ENCODE results near the gene EPHB1. TPM values are rescaled to one million over a fixed set of nuclear protein-coding genes. Genes with fewer than 3 reads are reported as not detected.
A peak's percentile ranks its signal among the peaks of the same experiment; 100 is the strongest.

EPHB1 gene
- total RNA-seq, 1 donor from 2014 or later = 0.72 TPM

DNA sequence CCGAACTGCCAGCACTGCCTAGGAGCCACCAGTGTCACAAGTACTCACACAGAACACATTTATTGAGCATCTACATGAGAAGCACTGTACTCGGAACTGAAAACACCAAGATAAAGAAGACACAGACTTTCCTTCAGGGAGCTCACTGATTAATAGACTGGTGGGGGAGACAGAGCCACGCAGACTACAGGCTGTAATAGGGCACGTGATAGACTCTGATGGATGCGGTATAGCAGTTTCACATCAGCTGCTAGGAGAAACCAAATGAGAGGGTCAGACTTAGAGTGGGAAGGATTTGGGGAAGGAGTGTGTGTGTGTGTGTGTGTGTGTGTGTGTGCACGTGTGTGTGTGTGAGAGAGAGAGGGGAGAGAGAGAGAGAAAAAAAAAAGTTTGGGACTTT lies 12.1 kb downstream of the EPHB1 start:
- no peak for DNase-seq (ENCODE audit: low spot score)

DNA sequence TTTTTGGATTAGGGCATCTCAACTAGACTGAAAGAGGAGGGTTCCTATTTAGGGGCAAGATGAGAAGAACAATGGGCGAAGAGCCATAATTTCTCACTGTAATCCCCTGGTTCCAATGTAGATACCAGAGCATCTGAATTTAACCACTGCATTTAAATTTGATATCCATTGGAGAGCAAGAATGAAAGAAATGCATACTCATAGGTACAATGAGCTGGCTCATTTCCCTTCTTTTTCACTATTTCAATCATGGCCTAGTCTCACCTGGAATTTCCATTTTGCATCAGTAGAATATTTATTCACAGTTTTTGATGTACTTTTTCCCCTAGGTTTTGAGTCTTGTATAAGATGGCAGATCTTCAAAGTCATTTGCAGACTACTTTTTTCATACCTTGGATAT lies 13.8 kb downstream of the EPHB1 start:
- DNase-seq (ENCODE audit: low spot score) = no peak

DNA sequence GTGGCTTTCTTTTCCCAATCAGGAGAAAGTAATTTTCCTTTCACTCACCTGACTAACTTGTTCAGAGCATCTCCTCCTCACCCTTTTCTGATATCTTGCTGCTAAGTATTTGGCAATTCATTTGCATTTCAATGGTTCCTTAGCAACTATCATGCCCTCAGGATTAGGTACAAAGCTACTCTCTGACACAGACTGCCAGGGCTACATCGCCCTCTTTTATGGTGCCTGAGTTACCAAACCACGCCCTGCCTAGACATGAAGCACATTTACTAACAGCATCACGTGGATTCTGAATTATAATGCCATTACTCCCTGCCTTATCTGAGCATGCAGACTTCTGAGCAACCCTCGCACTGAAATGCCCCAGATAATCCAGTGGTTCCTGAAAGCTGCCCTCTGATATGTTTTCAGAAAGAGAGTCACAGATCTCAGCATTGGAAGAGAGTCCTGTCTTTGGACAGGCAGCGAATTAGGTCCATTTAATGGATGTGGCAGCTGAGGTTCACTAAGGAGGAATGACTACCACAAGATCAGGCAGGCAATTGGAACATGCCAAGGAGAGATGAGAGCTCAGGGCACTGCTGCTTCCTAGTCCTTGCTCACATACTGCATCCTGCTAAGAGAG lies 14.5 kb downstream of the EPHB1 start:
- DNase-seq (ENCODE audit: low spot score) = no peak

DNA sequence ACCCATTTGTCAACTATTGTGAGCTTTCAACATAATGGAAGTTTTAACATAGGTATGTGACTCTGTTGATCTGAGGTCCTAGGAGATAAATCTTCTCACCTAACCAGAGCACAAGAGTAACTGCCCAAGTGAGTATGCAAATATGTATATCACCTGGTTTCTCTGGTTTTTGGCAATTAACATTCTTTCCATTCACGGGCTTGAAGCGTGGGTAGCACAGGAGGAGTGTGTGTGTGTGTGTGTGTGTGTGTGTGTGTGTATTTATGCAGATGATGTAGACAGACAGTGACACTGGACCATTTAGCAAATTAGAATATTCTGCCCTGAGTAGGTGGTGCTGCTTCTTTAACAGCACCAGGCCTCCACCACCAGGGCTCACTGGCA lies 15.0 kb downstream of the EPHB1 start:
- DNase-seq (ENCODE audit: low spot score) = no peak

DNA sequence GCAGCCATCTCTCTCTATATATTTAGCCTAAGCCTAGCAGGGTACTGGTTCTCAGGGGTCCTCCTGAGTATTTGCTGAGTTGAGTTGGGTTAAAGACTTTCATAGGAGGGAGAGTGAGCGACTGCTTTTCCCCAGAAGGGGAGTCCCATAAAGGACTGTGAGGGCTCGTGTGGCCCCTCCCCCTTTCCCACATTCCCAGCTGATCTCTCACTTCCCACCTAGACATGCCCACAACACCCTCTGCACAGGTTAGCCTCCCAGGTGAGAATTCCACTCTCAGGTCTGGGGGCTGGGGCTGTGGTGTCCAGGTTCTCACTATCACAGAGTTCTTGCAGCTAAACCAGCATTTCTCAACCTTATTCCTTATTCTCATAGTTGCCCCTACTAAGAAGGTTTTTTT lies 15.8 kb downstream of the EPHB1 start:
- DNase-seq (ENCODE audit: low spot score) = no peak

DNA sequence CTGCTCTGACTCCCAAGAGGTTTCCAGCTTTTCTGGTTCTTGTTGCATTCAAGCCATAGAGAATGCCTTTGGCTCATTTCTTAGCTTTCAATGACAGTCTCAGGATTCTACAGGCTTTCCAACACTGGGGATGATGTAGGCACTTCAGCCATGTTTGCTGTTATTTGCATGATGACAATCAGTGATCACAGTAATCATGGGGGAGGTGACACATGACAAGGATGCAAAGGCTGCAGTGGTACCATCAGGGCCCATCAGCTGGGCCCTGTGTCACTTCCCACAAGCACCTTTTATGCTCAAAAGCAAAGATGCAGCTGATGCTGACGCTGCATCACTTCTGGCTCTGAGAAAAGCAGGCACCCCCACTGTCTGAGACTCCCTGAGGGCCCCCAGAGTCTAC lies 18.6 kb downstream of the EPHB1 start:
- no peak for DNase-seq (ENCODE audit: low spot score)

DNA sequence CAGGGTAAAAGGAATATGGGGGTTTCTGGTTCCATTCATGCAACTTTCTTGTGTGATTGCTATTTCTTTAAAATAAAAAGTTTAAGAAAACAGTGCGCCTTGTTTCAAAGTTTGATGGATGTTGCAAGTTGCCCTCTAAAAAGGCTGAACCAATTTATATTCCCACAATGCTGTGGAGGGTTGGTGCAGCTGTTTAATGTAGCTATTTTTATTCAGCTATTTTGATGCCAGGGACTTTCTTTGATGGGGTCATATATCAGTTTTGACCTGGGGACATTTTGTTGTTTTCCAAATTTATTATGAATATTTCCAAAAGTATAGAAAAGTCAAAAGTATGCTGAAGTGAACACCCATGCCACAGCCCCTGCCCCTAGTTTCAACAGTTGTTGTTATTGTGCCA lies 20.5 kb downstream of the EPHB1 start:
- no peak for DNase-seq (ENCODE audit: low spot score)

DNA sequence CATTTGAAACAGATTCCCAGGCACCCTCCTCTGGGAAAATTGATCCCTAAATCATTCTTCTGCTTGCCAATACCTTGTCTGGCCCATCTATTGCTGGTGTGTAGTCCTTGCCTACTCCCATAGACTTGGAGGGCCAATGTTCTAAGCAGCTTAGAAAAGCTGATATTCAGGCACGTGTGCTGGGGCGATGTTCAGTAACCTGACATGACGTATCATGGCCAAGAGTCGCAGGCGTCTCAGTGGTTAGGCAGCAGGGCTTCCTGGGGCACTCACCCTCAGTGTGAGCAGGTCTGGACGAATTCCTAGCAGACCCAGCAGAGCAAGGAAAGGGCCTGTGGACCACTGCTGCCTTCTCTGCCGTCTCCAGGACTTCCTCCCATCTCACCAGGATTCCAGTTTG lies 21.6 kb downstream of the EPHB1 start:
- no peak for DNase-seq (ENCODE audit: low spot score)

DNA sequence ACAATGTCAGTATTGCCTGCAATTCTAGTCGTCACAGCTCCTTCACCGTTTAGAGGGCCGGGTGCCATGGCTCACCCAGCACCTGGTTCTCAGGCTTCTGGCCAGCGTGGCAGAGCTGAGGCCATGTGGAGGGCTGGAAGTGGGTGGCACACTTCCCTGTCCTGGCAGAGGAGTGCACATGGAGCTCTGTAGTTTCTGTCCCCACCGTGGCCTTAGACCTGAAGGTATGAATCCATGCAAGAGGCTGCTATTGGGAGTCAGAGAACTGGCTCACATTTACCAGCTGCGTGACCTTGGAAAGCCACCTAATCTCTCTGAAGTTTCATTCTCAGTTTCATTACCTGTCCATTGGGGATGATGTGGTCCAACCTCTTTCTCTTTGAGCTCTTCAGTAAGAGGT lies 22.2 kb downstream of the EPHB1 start:
- no peak for DNase-seq (ENCODE audit: low spot score)

DNA sequence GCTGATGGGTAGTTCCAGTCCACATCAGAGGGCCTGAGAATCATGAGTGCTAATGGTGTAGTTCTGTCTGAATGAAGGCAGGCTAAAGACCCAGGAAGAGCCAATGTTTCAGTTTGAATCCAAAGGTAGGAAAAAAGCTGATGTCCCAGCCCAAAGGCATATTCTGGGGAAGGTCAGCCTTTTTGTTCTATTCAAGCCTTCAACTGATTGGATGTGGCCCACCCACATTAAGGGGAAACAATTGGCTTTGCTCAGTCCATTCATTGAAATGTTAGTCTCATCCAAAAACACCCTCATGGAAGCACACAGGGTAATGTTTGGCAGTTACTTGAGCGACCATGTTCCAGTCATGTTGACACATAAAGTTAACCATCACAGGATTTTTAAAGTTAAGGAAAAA lies 25.9 kb downstream of the EPHB1 start:
- DNase-seq (ENCODE audit: low spot score) = no peak

DNA sequence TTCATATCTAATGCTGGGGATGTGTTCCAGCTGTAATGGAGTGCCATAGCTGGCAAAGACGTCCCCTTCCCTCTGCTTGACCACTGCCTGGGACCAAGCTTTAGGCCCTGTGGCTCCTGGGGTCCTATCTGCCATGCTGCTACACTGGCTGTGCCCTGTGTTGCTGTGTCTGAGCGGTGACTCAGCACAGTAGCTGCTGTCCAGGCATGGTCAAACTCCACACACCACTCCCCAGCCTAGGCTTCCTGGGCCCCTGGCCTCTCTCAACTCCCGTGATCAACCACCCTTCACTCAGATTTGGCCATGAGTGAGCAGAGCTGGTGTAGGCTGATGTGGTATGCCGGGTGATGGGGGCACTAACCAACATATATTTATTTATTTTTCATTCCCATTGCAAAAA lies 27.0 kb downstream of the EPHB1 start:
- no peak for DNase-seq (ENCODE audit: low spot score)

DNA sequence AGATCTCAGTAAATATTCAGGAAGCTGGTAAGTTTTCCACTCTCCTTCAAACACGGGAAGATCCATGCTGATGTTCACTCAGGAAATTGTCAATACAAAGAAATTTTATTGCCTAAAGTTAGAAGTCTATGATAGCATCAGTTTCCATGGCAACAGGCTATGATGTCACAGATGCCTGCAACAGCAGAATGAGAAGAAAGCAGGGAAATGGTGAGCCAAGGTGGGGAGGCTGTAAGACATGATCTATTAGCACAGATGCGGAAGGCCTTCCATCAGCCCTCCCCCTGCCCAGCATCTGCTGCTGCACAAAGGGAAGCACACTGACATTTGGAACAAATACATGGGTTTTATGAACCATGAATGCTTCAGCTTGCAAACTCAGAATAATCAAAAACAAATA lies 28.6 kb downstream of the EPHB1 start:
- no peak for DNase-seq (ENCODE audit: low spot score)

DNA sequence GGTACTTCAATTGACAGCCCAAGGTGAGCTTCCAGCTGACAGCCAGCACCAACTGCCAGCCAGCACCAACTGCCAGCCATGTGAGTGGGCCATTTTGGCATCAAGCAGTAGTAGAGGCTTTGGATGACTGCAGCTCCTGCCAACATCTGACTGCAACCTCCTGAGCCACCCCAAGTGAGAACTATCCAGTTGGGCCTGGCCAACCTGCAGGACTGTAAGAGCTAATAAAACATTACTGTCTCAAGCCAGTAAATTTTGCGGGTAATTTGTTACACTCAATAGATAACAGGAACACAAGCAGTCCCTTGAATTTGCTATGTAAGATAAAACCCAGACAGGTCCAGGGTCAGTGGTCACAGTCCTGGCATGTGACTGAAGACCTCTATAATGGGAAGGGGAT lies 29.7 kb downstream of the EPHB1 start:
- no peak for DNase-seq (ENCODE audit: low spot score)

DNA sequence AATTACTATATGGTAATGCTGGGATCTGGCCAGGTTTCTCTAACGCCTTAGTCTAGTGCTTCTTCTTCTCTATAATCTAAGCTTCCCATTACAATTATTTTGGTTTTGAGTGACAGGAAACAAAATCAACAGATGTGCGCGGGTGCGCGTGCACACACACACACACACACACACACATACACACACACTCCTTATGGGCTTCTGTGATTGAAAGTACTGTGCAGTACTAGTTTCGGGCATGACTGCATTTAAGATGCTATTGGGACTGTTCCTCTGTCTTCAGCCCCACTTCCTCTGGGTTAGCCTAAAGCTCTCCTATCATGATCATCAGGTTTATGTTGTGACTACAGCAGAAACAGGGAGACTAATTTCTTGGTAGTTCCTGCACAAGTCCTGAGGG lies 32.2 kb downstream of the EPHB1 start:
- DNase-seq (ENCODE audit: low spot score) = no peak

DNA sequence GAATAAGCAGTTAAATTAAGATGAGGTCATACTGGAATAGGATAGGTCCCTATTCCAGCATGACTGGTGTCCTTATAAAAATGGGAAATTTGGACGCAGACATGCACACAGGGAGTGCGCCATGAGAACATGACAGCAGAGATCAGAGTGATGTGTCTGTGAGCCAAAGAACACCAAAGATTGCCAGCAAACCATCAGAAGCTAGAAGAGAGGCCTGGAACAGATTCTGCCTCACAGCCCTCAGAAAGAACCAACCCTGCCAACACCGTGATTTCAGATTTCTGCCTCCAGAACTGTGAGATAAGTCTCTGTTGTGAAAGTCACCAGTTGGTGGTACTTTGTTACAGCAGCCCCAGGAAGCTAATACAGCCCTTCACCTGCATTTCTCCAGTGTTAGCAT lies 34.7 kb downstream of the EPHB1 start:
- DNase-seq (ENCODE audit: low spot score) = no peak

DNA sequence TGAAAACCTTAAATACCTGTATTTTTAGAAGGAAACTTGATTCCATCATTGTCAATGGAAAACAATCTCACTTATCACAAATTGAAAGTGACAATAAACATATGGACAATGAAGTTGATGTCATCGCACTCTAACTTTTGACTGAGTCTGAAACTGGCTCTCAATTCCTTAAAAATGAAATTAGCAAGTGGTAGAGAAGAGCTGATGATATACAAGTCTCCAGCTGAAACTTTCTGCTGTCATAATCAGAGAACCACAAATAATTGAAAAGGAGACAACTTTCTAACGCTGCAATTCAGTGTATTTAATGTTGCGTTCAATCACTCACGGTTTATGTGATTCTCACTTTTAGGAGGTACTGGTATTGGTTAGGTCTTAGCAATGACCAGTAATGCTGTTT lies 37.5 kb downstream of the EPHB1 start:
- DNase-seq (ENCODE audit: low spot score) = no peak

DNA sequence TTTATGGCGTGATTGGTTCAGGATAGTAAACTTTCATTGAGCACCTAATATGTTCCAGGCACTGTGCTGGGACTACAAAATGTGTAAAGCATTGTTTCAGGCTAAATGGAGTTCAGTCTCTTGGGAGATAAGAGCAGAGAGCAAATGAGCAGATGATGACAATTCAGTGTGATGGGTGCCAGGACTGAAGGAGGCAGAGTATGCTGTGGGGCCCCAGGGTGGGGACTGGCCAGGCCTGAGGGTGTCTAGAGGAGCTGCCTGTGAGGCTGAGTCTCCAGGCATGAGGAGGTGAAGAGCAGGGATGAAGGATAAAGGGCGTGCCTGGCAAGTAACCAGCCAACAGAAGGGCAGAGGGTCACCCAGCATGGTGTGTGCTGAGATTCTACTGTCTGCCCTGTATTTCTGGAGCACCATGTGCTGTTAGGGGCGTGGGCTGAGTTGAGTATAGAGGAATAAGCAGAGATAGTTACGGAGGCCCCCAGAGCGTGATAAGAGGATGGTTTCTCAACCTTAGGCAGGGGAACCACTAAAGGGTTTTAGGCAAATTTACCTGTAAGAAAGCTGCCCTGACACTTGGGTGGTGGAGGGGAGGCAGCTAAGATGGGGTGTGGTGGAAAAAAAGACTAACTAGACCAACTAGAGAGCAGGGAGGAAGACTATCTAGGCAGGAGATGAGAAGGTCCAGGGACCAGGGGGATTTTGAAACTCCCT lies 38.5 kb downstream of the EPHB1 start:
- DNase-seq (ENCODE audit: low spot score) = no peak

DNA sequence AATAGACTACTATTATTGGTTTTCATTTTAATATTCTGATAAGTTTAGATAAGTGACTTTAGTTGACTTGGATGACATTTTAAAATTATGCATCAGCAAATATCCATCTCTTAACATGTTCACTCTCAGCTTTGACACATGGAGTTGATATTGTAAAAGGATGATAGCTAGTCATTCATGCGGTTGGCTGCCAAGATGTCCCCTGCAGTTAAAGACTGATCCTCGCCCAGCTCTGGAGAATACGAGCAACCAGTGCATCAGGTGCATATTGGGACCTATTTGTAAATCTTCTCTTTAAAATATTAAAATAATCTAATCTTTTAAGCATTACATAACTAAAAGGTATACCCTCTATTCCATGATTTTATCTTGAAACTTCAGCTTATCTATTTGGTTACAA lies 41.9 kb downstream of the EPHB1 start:
- DNase-seq (ENCODE audit: low spot score) = no peak

DNA sequence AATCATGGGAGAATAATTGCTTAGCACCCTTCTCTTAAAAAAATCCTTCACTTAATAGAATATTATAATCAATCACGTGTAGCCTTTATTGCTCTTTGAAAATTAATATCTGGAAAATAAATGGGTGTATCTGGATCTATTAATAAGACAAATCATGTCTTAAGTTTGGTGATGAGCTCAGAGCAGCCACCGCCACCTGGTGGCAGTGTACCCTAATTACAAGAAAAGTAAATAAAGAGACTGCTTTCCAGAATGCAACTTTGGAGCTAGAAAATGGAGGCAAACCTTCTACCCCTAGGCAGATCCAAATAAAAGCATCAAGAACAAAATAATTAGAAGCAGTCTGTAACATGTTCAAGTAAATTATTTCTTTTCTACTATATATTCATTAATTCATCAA lies 43.5 kb downstream of the EPHB1 start:
- no peak for DNase-seq (ENCODE audit: low spot score)

DNA sequence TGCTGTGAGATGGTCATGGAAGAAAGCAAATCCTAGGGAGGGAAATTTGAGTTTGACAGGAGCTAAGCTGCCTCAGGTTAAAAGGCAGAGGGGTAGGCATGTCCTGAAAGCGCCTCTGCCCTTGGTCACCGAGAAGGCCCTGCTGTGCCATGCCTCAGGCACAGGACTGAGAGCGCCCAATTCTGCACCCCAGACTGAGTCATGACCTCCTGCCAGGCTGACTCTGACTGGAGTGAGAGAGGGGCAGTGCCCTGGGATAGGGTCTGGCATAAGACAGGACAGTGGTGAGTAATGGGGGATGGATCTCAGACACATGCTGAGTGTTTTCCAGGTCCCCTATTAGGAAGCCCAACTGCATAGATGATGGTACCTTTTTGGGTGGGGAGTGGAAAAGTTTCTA lies 44.4 kb downstream of the EPHB1 start:
- DNase-seq (ENCODE audit: low spot score) = no peak

DNA sequence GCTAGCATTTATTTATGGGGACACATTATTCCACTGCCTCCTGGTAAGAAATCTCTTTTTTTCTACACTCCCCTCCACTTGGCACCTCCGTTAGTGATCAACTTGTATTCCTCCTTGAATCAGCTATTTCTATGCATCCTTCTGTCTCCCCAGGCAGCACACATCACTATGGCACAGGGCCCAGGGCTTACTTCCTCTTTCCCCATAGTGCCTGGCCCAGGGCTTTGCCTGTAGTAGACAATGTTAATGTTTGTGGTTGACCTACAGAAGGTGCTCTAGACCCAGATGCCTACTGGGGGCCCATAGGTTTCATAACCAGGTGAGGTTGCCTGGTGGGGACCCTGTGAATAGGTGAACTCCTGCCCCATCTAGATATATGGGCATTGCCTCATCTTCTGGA lies 44.9 kb downstream of the EPHB1 start:
- DNase-seq (ENCODE audit: low spot score) = no peak

DNA sequence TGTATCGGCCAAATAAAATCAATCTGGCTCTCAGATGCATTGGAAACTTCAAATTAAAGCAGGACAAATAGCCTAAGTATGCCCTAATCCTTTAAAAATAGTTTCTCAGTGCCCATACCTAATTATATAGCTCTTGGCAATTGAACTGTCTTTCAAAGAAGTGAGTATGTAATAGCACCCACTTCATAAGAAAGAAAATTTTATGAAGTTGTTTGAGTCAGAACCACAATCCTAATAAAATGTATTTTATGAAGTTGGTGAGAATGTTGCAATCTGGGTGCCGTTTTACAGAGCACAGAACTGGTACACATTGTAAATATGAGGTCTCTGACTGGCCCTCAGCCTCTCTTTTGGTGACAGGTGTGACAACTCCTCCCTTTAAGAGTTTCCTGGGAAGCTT lies 45.4 kb downstream of the EPHB1 start:
- no peak for DNase-seq (ENCODE audit: low spot score)

DNA sequence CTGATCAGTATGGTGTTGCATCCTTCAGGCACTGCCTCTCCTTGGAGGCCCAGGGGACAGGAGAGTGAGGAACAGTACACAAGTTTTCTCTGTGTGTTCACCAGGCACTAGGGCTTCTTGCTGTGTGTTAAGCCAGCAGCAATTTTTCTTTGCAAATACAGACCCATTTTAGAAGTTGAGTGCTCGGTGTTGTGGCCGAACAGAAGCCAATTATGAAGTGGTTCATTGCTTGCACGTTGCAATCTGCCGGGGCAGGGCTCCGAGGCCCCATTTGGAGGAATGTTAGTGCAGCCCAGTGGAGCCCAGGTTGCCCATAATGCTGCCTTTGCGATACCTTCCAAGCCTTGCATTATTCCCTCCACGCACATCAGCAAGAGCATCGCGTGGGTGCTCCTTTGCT lies 51.0 kb downstream of the EPHB1 start:
- no peak for DNase-seq (ENCODE audit: low spot score)

DNA sequence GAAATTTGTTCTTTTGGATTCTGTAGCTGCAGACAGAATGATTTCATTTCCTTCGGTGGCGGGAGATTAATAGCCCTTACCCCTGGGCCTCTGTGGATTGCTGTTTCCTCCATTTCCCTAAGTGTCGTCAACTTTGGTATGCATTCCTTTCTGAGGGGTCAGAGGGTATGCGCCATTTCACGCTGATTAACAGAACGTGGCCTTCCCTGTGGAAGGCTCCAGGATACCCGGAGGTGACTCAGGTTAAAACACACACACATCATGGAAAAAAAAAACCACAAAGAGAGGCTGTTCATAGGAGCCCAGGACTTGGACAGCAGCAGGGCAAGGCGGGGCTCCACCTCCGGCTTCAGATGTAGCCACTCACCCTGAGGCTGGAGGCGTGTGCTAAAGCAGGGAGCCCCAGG lies 51.9 kb downstream of the EPHB1 start:
- DNase-seq (ENCODE audit: low spot score) = peak; percentile 24
